HEK293T (cell line): ENCODE results near the gene VTCN1.

Experiments used
- BHLHE40 ChIP-seq: fragments of 450-650 bp; IDR thresholded peaks from 2 replicates; pipeline ENCODE4 v1.6.1; 2016; ENCODE audit warnings: mild to moderate bottlenecking, moderate library complexity, borderline replicate concordance
- ELF4 ChIP-seq: fragments of 450-650 bp; IDR thresholded peaks from 2 replicates; pipeline ENCODE4 v1.6.1; 2017; ENCODE audit warnings: antibody characterized with exemption
- PKNOX1 ChIP-seq: fragments of 450-650 bp; IDR thresholded peaks from 2 replicates; pipeline ENCODE4 v1.6.1; 2016
- SP1 ChIP-seq: fragments of 450-650 bp; IDR thresholded peaks from 2 replicates; pipeline ENCODE4 v1.6.1; 2017
- TARDBP ChIP-seq: fragments of 450-650 bp; IDR thresholded peaks from 2 replicates; pipeline ENCODE4 v1.6.1; 2016

- TF ChIP-seq PKNOX1 (no peak), SP1 (no peak), ELF4 (no peak), TARDBP (no peak), BHLHE40 (no peak)
Measured at GRCh38 chr1:117169871-117170596, 40.7 kb downstream of the VTCN1 start.
